Activated T-cell treated with anti-CD3 and anti-CD28 coated beads, Interleukin-2, amount 50 U/mL, for 4 hours (primary cell): ENCODE measurements around the gene OVOL2. TPM values are rescaled to one million over a fixed set of nuclear protein-coding genes. Genes with fewer than 3 reads are reported as not detected.

Source experiments
- ATAC-seq, 2 donors: fragments of 200-7000 bp; cut with Tn5 transposase; one replicate each; pipeline ENCODE4 v1.10.0; 2021
- DNase-seq: peaks from one replicate; pipeline ENCODE4 v3.0.0-alpha.2; 2020
- H3K27me3 Mint-ChIP-seq: one replicate; pipeline ENCODE4 v1.8.0; 2021; ENCODE audit warnings: low read depth, mixed read lengths
- H3K36me3 Mint-ChIP-seq: one replicate; pipeline ENCODE4 v1.8.0; 2022; ENCODE audit warnings: mixed read lengths; ENCODE audit not compliant: insufficient read depth
- H3K4me1 Mint-ChIP-seq: one replicate; pipeline ENCODE4 v1.8.0; 2021; ENCODE audit warnings: low read depth, mixed read lengths
- H3K4me3 Mint-ChIP-seq: one replicate; pipeline ENCODE4 v1.8.0; 2021; ENCODE audit warnings: mild to moderate bottlenecking, moderate library complexity, mixed read lengths
- H3K9me3 Mint-ChIP-seq: one replicate; pipeline ENCODE4 v1.8.0; 2021; ENCODE audit warnings: mixed read lengths
- total RNA-seq, 3 donors: library from RNA; stranded (reverse); gene quantifications; one replicate each; pipeline ENCODE4 v1.2.1, GENCODE V29; 2021

Gene OVOL2
- total RNA-seq, 3 donors from 2014 or later: not detected

GRCh38 chr20:18077157-18077556 is 19.4 kb upstream of the OVOL2 start:
- no peaks in the 10 kb centered on the region for H3K9me3 Mint-ChIP-seq
- ATAC-seq (no peak), DNase-seq (no peak)
- H3K4me3 Mint-ChIP-seq: no peak overlapping the region
- no peaks in the 10 kb centered on the region for H3K36me3 Mint-ChIP-seq
- peaks cover 26% of the 10 kb centered on the region for H3K27me3 Mint-ChIP-seq
- no peaks in the 10 kb centered on the region for H3K4me1 Mint-ChIP-seq

DNA sequence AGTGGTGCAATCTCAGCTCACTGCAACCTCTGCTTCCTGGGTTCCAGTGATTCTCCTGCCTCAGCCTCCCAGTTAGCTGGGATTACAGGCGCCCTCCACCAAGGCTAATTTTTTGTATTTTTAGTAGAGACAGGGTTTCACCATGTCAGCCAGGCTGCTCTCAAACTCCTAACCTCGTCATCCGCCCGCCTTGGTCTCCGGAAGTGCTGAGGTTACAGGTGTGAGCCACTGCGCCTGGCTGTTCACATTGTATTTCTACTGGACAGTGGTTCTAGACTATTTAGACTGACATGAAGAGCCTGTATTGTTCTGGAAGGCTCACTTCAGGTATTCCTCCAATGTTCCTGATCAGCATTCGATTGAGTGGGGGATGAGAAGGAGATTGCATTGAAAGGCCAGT is 14.8 kb upstream of the OVOL2 start:
- no peaks in the 10 kb centered on the region for H3K9me3 Mint-ChIP-seq
- no peaks in the 10 kb centered on the region for H3K36me3 Mint-ChIP-seq
- no peak for ATAC-seq
- no peaks in the 10 kb centered on the region for H3K4me1 Mint-ChIP-seq
- peaks cover 34% of the 10 kb centered on the region for H3K27me3 Mint-ChIP-seq
- no peak for DNase-seq
- no peak overlapping the region for H3K4me3 Mint-ChIP-seq

- Mint-ChIP-seq H3K27me3 (peaks cover 18% of the 10 kb centered on the region), H3K9me3 (no peaks in the 10 kb centered on the region), H3K4me3 (no peak overlapping the region), H3K4me1 (no peaks in the 10 kb centered on the region), H3K36me3 (no peaks in the 10 kb centered on the region)
- ATAC-seq: no peak
- DNase-seq: no peak
Measured at GRCh38 chr20:18066421-18067333, 9.0 kb upstream of the OVOL2 start.

DNA sequence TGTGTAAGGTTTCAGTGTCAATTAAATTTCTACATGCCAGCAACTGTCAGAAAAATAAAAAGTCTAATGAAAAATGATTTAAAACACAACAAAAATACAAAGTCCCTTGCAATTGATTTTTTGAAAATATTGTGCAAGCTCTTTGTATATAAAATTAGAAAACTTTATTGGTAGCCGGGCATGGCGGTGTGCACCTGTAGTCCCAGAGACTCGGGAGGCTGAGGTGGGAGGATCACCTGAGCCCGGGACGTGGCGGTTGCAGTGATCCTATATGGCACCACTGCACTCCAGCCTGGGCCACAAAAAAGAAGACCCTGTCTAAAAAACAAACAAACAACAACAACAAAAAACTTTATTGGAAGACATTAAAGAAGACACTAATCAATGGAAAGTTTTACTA is 6.0 kb upstream of the OVOL2 start:
- Mint-ChIP-seq H3K36me3 (no peaks in the 10 kb centered on the region), H3K9me3 (no peaks in the 10 kb centered on the region), H3K4me1 (no peaks in the 10 kb centered on the region), H3K4me3 (no peak overlapping the region), H3K27me3 (peaks cover 36% of the 10 kb centered on the region)
- ATAC-seq (no peak), DNase-seq (no peak)

DNA sequence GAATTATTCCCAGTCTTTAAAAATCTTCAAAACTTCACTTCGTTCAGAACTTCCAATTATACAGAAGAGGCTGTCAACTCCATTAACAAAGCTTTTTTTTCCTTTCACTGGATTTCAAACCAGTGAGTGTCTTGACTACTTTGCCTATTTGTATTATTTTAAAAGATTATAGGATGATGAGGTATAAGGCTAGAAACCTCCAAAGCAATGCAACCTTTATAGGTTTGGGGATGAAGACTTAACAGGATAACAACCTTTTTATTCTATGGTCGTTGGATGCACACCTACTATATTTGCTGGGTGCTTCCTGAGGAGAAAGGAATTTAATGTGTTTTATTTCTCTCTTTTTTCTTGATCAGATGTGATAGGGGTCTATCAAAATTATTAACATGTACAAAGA is 1.9 kb upstream of the OVOL2 start:
- Mint-ChIP-seq H3K4me3 (no peak overlapping the region), H3K27me3 (peaks cover 57% of the 10 kb centered on the region), H3K9me3 (no peaks in the 10 kb centered on the region), H3K4me1 (peaks cover 10% of the 10 kb centered on the region), H3K36me3 (no peaks in the 10 kb centered on the region)
- DNase-seq (no peak), ATAC-seq (no peak)

DNA sequence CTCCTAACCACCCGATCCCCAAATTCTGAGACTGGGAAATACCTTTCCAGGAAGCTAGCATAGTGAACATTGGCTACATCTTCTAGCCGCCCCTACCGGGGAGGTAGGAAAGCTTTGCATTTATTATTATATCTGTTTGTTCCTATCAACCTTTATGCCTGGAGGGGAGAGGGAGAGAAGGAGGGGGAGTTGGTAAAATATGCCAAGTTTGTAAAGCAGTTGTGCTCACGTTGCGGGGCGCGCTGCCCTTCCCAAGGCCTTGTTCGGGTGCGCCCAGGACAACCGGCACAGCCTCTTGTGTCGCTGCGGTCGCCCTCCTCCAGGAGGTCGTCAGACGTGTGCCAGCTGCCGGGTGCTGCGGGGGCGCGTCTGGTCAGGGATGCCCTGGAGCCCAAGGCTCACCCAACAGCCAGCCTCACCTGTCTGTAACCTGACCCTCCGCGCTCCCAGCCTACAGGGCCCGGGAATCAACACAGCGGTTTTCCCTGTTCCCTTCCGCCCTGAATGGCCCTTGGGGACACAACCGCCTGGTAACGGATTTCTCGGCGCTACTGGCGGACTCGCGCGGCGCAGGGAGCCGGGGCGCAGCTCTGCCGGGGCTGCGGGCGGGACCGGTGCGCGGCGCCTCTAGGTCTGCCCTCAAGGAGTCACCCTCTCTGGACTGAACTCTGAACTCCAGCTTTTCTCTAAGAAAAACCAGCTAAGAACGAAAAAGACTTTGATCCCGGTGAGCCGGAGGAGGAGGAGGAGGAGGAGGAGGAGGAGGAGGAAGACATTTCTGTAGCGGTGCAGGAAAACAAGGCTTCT is 1.1 kb upstream of the OVOL2 start:
- DNase-seq (no peak), ATAC-seq (no peak)
- Mint-ChIP-seq H3K27me3 (peaks cover 63% of the 10 kb centered on the region), H3K4me3 (peak overlapping the region; percentile 55), H3K9me3 (no peaks in the 10 kb centered on the region), H3K4me1 (peaks cover 10% of the 10 kb centered on the region), H3K36me3 (no peaks in the 10 kb centered on the region)

DNA sequence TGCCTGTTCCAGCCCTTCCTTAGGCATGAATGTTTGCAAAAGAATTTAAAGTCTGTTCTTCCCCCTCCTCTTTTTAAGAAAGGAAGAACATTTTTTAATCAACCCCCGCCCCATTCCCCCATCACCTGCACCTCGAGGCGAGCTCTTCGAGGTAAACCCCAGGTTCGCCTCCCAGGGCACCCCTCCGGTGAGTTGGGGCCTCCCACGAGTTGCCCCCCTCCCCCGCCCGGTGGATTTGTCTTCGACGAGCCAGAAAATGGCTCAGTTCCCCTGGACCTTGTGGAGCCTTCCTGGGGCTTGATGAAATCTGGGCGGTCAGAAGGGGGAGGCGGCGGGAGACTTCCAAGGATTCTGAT is 256 bp upstream of the OVOL2 start:
- ATAC-seq: no peak
- peaks cover 69% of the 10 kb centered on the region for H3K27me3 Mint-ChIP-seq
- no peaks in the 10 kb centered on the region for H3K9me3 Mint-ChIP-seq
- no peaks in the 10 kb centered on the region for H3K36me3 Mint-ChIP-seq
- no peak for DNase-seq
- H3K4me1 Mint-ChIP-seq: peaks cover 10% of the 10 kb centered on the region
- H3K4me3 Mint-ChIP-seq: no peak overlapping the region

- Mint-ChIP-seq H3K36me3 (no peaks in the 10 kb centered on the region), H3K4me3 (peak overlapping the region; percentile 62), H3K27me3 (peaks cover 72% of the 10 kb centered on the region), H3K4me1 (peaks cover 10% of the 10 kb centered on the region), H3K9me3 (no peaks in the 10 kb centered on the region)
- peak; percentile 56 to 67 for ATAC-seq
- DNase-seq: no peak
Measured at GRCh38 chr20:18056174-18057100, 1.3 kb downstream of the OVOL2 start.

DNA sequence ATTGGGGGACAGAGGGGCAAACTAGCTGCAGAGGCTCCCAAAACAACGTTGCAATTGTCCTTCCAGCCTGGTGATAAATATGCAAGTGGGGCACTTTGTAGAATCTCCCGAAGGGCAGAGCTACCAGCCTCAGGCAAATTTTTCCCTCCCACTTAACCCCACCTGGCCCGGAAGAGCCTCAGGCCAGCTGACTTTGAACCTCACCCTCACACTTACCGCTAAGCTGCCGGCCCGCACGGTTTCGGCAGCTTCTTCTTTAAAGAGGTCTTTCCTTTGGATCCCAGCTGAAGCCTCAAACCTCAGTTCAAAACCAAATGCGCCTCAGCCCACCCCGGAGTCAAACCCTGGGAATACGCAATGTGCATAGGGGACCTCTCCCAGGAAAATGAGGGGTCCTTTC is 2.5 kb downstream of the OVOL2 start:
- H3K9me3 Mint-ChIP-seq: no peaks in the 10 kb centered on the region
- no peak for ATAC-seq
- H3K36me3 Mint-ChIP-seq: no peaks in the 10 kb centered on the region
- no peak overlapping the region for H3K4me3 Mint-ChIP-seq
- H3K27me3 Mint-ChIP-seq: peaks cover 69% of the 10 kb centered on the region
- no peak for DNase-seq
- peaks cover 10% of the 10 kb centered on the region for H3K4me1 Mint-ChIP-seq

DNA sequence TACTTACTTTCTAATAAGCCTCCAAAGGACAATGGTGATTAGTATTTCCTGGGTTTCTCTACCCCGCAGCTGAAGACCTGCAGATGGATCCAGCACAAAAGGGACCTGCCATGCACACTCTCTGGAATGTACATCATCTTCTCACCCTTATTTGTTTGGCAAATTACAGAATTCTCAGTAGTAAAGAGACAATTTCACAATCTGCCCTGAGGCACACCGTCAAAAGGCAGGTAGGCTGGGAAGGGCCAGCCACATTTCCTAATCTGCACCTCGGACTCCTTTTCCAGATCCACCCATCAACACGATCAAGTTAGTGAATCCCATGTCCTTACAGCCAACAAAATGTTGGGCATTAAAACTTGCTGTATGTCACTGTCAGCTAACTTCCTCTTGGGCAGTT is 4.9 kb downstream of the OVOL2 start:
- Mint-ChIP-seq H3K9me3 (no peaks in the 10 kb centered on the region), H3K4me1 (peaks cover 7% of the 10 kb centered on the region), H3K4me3 (no peak overlapping the region), H3K36me3 (no peaks in the 10 kb centered on the region), H3K27me3 (peaks cover 49% of the 10 kb centered on the region)
- no peak for DNase-seq
- ATAC-seq: no peak

DNA sequence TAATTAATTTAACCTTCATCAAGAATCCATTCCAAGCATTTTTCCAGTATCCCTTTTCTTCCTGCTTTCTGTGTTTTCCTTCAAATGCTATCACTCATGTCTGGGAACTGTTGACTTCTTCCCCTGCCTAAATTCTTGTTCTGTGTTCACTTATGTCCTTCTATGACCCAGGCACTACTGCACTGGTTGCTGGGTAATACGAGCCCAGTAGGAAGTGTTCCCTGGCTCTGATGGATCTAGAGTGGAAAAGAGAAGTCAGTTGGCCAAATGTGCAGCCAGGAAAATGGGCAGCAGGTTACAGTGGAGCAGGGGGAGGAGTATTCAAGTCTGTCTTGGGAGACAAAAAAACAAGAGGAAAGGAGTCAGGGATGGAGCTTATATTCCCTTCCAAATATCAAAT is 7.1 kb downstream of the OVOL2 start:
- H3K9me3 Mint-ChIP-seq: no peaks in the 10 kb centered on the region
- H3K27me3 Mint-ChIP-seq: peaks cover 40% of the 10 kb centered on the region
- H3K36me3 Mint-ChIP-seq: no peaks in the 10 kb centered on the region
- ATAC-seq: no peak
- no peak for DNase-seq
- no peaks in the 10 kb centered on the region for H3K4me1 Mint-ChIP-seq
- no peak overlapping the region for H3K4me3 Mint-ChIP-seq

DNA sequence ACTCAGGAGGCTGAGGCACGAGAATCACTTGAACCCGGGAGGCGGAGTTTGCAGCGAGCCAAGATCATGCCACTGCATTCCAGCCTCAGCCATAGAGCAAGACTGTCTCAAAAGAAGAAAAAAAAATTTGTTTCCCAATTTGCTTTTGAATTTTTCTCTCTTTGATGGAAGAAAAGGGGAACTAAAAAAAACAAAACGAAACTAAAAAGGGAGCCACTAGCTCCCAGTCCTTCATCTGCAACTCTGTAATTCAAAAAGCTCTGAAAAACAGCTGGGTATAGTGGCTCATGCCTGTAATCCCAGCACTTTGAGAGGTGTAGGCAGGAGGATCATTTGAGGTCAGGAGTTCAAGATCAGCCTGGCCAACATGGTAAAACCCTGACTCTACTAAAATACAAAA is 9.5 kb downstream of the OVOL2 start:
- H3K4me1 Mint-ChIP-seq: no peaks in the 10 kb centered on the region
- DNase-seq (no peak), ATAC-seq (no peak)
- peaks cover 30% of the 10 kb centered on the region for H3K27me3 Mint-ChIP-seq
- H3K4me3 Mint-ChIP-seq: no peak overlapping the region
- H3K9me3 Mint-ChIP-seq: peaks cover 3% of the 10 kb centered on the region
- no peaks in the 10 kb centered on the region for H3K36me3 Mint-ChIP-seq

DNA sequence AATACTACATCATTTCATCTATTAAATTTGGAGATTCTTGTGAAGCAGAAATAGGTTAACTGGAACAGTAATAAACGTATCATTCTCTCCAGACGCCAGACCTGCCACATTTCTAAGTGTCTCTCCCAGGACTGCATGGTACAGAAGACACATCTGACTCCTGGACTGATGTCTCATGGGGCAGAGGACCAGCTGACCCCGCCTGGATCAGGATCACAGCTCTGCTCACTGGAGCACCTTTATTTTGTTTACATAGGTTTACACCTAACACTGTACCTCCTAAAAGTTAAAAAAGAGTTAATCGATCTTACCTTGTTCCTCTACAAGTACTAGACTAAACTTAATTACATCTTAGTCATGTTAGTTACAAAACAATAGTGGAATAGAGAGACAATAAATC is 11.2 kb downstream of the OVOL2 start:
- Mint-ChIP-seq H3K4me1 (no peaks in the 10 kb centered on the region), H3K4me3 (no peak overlapping the region), H3K9me3 (peaks cover 4% of the 10 kb centered on the region)

GRCh38 chr20:18042229-18042628 is 15.5 kb downstream of the OVOL2 start:
- H3K27me3 Mint-ChIP-seq: peaks cover 26% of the 10 kb centered on the region
- no peak for DNase-seq
- peaks cover 4% of the 10 kb centered on the region for H3K9me3 Mint-ChIP-seq
- no peaks in the 10 kb centered on the region for H3K36me3 Mint-ChIP-seq
- no peaks in the 10 kb centered on the region for H3K4me1 Mint-ChIP-seq
- no peak overlapping the region for H3K4me3 Mint-ChIP-seq
- ATAC-seq: no peak

More for the DNA sequence above, 11.2 kb downstream of the OVOL2 start:
- Mint-ChIP-seq H3K27me3 (peaks cover 18% of the 10 kb centered on the region), H3K36me3 (no peaks in the 10 kb centered on the region)
- DNase-seq: no peak
- ATAC-seq: no peak
